Measurements from ENCODE around the gene TIAM2. TPM values are rescaled to one million over a fixed set of nuclear protein-coding genes. Genes with fewer than 3 reads are reported as not detected.

Gene TIAM2
- total and polyA plus RNA-seq, 2 experiments from 2014 or later = 14.2 to 24.4 TPM

- Histone ChIP-seq H3K4me3 (no peak overlapping the region), H3K79me2 (replicated peaks; ENCODE audit: insufficient read depth) (no peaks in the 10 kb centered on the region), H3K9me2 (ENCODE audit: insufficient read depth) (no peaks in the 10 kb centered on the region), H3F3A (replicated peaks; ENCODE audit: low read depth) (peaks cover 10% of the 10 kb centered on the region; the same call in 1 of the 2 replicates), H3K4me1 (ENCODE audit: insufficient read depth) (peaks cover 20% of the 10 kb centered on the region), H3K27me3 (ENCODE audit: insufficient read depth) (no peaks in the 10 kb centered on the region), H3K36me3 (ENCODE audit: insufficient read depth) (no peaks in the 10 kb centered on the region), H3K4me2 (no peak overlapping the region), H2AFZ (no peak overlapping the region), H3K27ac (ENCODE audit: low read depth) (no peak overlapping the region; the same call in 1 of the 2 replicates), H4K20me1 (replicated peaks; ENCODE audit: insufficient read depth) (no peaks in the 10 kb centered on the region)
- ATAC-seq (no peak), DNase-seq (ENCODE audit: low spot score) (no peak)
- H3K9me3 Mint-ChIP-seq = no peaks in the 10 kb centered on the region
- H3K27ac Mint-ChIP-seq = no peak overlapping the region
- no peak overlapping the region for H3K4me3 Mint-ChIP-seq
- no peaks in the 10 kb centered on the region for H3K36me3 Mint-ChIP-seq (ENCODE audit: low read depth)
- peaks cover 20% of the 10 kb centered on the region for H3K4me1 Mint-ChIP-seq
- H3K27me3 Mint-ChIP-seq (ENCODE audit: insufficient read depth, low read depth, poor library complexity) = peaks cover 6% of the 10 kb centered on the region
- TF ChIP-seq, protein P1, sequence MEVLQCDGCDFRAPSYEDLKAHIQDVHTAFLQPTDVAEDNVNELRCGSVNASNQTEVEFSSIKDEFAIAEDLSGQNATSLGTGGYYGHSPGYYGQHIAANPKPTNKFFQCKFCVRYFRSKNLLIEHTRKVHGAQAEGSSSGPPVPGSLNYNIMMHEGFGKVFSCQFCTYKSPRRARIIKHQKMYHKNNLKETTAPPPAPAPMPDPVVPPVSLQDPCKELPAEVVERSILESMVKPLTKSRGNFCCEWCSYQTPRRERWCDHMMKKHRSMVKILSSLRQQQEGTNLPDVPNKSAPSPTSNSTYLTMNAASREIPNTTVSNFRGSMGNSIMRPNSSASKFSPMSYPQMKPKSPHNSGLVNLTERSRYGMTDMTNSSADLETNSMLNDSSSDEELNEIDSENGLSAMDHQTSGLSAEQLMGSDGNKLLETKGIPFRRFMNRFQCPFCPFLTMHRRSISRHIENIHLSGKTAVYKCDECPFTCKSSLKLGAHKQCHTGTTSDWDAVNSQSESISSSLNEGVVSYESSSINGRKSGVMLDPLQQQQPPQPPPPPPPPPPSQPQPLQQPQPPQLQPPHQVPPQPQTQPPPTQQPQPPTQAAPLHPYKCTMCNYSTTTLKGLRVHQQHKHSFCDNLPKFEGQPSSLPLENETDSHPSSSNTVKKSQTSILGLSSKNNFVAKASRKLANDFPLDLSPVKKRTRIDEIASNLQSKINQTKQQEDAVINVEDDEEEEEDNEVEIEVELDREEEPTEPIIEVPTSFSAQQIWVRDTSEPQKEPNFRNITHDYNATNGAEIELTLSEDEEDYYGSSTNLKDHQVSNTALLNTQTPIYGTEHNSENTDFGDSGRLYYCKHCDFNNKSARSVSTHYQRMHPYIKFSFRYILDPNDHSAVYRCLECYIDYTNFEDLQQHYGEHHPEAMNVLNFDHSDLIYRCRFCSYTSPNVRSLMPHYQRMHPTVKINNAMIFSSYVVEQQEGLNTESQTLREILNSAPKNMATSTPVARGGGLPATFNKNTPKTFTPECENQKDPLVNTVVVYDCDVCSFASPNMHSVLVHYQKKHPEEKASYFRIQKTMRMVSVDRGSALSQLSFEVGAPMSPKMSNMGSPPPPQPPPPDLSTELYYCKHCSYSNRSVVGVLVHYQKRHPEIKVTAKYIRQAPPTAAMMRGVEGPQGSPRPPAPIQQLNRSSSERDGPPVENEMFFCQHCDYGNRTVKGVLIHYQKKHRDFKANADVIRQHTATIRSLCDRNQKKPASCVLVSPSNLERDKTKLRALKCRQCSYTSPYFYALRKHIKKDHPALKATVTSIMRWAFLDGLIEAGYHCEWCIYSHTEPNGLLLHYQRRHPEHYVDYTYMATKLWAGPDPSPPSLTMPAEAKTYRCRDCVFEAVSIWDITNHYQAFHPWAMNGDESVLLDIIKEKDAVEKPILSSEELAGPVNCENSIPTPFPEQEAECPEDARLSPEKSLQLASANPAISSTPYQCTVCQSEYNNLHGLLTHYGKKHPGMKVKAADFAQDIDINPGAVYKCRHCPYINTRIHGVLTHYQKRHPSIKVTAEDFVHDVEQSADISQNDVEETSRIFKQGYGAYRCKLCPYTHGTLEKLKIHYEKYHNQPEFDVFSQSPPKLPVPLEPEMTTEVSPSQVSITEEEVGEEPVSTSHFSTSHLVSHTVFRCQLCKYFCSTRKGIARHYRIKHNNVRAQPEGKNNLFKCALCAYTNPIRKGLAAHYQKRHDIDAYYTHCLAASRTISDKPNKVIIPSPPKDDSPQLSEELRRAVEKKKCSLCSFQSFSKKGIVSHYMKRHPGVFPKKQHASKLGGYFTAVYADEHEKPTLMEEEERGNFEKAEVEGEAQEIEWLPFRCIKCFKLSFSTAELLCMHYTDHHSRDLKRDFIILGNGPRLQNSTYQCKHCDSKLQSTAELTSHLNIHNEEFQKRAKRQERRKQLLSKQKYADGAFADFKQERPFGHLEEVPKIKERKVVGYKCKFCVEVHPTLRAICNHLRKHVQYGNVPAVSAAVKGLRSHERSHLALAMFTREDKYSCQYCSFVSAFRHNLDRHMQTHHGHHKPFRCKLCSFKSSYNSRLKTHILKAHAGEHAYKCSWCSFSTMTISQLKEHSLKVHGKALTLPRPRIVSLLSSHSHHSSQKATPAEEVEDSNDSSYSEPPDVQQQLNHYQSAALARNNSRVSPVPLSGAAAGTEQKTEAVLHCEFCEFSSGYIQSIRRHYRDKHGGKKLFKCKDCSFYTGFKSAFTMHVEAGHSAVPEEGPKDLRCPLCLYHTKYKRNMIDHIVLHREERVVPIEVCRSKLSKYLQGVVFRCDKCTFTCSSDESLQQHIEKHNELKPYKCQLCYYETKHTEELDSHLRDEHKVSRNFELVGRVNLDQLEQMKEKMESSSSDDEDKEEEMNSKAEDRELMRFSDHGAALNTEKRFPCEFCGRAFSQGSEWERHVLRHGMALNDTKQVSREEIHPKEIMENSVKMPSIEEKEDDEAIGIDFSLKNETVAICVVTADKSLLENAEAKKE (CRISPR knock-in tag; IDR thresholded peaks at IDR 0.05) = no peak
- TF ChIP-seq ZNF114 (CRISPR knock-in tag; IDR thresholded peaks at IDR 0.05) (no peak), JUNB (IDR thresholded peaks at IDR 0.05; ENCODE audit: unreplicated experiment) (no peak), CREB1 (CRISPR knock-in tag; IDR thresholded peaks at IDR 0.05; ENCODE audit: low read depth) (no peak), STAT1 (IDR thresholded peaks at IDR 0.05; ENCODE audit: unreplicated experiment) (no peak), EZH2phosphoT487 (IDR thresholded peaks at IDR 0.05; ENCODE audit: unreplicated experiment) (no peak), ZNF331 (CRISPR knock-in tag; IDR thresholded peaks at IDR 0.05; ENCODE audit: low read depth) (no peak), ETS1 (IDR thresholded peaks at IDR 0.05) (no peak), NANOG (IDR thresholded peaks at IDR 0.05; ENCODE audit: borderline replicate concordance) (no peak), POLR2AphosphoS5 (IDR thresholded peaks at IDR 0.05; ENCODE audit: low read depth) (no peak), REST (IDR thresholded peaks at IDR 0.05; ENCODE audit: unreplicated experiment) (no peak), EZH2 (IDR thresholded peaks at IDR 0.05; ENCODE audit: low read depth, unreplicated experiment) (no peak)
- TF ChIP-seq, protein P2, sequence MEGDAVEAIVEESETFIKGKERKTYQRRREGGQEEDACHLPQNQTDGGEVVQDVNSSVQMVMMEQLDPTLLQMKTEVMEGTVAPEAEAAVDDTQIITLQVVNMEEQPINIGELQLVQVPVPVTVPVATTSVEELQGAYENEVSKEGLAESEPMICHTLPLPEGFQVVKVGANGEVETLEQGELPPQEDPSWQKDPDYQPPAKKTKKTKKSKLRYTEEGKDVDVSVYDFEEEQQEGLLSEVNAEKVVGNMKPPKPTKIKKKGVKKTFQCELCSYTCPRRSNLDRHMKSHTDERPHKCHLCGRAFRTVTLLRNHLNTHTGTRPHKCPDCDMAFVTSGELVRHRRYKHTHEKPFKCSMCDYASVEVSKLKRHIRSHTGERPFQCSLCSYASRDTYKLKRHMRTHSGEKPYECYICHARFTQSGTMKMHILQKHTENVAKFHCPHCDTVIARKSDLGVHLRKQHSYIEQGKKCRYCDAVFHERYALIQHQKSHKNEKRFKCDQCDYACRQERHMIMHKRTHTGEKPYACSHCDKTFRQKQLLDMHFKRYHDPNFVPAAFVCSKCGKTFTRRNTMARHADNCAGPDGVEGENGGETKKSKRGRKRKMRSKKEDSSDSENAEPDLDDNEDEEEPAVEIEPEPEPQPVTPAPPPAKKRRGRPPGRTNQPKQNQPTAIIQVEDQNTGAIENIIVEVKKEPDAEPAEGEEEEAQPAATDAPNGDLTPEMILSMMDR (conservative IDR thresholded peaks at IDR 0.05; ENCODE audit: low read depth in 2 of 2) = no peak
Measured at GRCh38 chr6:155080881-155081845, 86.0 kb downstream of the TIAM2 start.
